GM08714 (cell line): ENCODE results near the gene EMC9.

Experiments
- H3K4me3 ChIP-seq: fragments of 200-500 bp; sonication (Bioruptor generic); 2 replicates; pipeline ENCODE4 v1.5.1; 2014; ENCODE audit warnings: mild to moderate bottlenecking, low read length, inconsistent platforms
- ZNF274 ChIP-seq: IDR thresholded peaks from 2 replicates; pipeline ENCODE4 v1.6.1; 2012; ENCODE audit warnings: mild to moderate bottlenecking, low read depth, low read length

Gene EMC9

DNA sequence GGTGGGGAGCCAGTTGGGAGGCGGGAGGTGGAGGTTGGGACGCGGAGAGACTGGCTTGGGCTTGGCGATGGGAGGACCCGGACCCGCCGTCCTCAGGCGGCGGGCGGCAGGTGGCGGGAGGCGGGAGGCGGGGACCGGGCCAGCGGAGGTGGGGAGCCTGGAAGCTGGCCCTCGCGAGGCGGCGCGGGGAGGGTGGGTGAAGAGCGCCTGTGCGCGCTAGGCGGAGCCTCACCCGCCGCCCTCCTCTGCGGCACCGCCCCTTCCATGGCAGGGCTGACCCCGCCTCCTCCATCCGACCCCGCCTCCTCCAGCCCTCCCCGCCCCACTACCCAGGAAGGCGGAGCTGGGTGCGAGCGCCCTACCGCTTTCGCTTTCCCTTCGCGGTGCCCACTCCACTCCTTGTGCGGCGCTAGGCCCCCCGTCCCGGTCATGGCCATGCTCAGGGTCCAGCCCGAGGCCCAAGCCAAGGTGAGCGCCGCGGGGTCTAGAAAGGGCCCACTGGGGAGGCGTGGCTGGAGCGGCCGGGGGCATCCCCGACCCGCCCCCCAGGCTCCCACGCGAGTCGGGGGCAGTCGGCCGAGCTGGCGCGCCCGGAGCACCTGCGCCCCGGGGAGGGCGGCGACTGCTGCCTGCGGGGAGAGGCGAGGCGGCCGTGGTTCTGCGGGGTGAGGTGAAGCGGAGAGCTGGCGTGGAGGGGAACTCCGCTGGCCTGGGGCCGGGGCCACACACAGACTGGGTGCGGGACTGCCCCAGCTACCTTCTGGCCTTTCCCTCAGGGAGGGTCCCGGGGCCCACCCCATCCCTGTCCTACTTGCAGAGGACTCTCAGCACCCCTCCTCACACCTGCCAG is 5.3 kb downstream of the EMC9 start, which contains the start of gene PSME1:
TSS of gene PSME1 (plus strand) at position 361 of the 850 bp plus-strand sequence. CDS start at position 430, 69 bp downstream.
- TF ChIP-seq ZNF274, result no peak
- H3K4me3 ChIP-seq, result peak within 1 kb of the TSS; percentile 69

GRCh38 chr14:24135584-24135833 is 5.9 kb downstream of the EMC9 start:
- H3K4me3 ChIP-seq, result peak overlapping the region; percentile 57
- no peak for TF ChIP-seq ZNF274

DNA sequence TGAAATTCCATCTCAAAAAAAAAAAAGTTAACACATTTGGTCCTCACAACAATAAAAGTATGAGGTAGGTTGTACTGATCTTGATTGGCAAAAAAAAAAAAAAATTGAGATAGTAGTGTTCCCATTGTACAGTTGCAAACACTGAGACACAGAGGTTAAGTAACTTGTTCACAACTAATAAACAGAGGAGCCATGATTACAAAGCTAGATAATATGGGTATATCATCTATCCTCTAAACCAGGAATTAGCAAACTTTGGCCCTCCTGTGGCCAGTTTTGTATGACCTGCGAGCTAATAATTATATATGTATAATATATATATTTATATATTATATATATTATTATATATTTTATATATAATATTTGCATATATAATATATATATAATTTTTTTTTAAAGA is 7.7 kb downstream of the EMC9 start:
- no peak for TF ChIP-seq ZNF274
- H3K4me3 ChIP-seq, result no peak overlapping the region

GRCh38 chr14:24132976-24133375 is 8.4 kb downstream of the EMC9 start:
- TF ChIP-seq ZNF274, result no peak
- H3K4me3 ChIP-seq, result no peak overlapping the region

GRCh38 chr14:24132061-24132685 is 9.2 kb downstream of the EMC9 start:
- TF ChIP-seq ZNF274, result no peak
- no peak overlapping the region for H3K4me3 ChIP-seq

- no peak overlapping the region for H3K4me3 ChIP-seq
- TF ChIP-seq ZNF274, result no peak
Measured at GRCh38 chr14:24131549-24131966, 9.8 kb downstream of the EMC9 start.

GRCh38 chr14:24130717-24131548 is 10.5 kb downstream of the EMC9 start:
- no peak for TF ChIP-seq ZNF274
- H3K4me3 ChIP-seq, result no peak overlapping the region

DNA sequence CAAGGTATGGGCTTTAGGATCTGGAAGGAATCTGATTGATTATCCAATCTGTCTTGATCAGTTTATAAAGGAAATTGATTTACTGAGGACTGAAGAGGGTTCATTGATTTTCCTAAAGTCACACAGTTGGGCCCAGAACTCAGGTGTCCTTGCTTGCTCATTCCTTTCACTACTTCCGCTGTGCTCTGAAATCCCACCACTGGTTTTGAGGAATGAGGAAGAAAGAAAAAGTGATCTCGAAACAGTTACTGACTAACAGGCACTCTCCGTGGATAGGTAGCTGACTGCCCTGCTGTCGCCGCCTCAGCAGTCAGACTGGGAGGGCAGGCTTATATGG is 11.0 kb downstream of the EMC9 start, which contains the start of gene FITM1:
TSS of gene FITM1 (plus strand) at position 280 of the 337 bp plus-strand sequence. CDS start 905 bp downstream, outside the sequence.
- H3K4me3 ChIP-seq, result no peak within 1 kb of the TSS
- TF ChIP-seq ZNF274, result no peak

DNA sequence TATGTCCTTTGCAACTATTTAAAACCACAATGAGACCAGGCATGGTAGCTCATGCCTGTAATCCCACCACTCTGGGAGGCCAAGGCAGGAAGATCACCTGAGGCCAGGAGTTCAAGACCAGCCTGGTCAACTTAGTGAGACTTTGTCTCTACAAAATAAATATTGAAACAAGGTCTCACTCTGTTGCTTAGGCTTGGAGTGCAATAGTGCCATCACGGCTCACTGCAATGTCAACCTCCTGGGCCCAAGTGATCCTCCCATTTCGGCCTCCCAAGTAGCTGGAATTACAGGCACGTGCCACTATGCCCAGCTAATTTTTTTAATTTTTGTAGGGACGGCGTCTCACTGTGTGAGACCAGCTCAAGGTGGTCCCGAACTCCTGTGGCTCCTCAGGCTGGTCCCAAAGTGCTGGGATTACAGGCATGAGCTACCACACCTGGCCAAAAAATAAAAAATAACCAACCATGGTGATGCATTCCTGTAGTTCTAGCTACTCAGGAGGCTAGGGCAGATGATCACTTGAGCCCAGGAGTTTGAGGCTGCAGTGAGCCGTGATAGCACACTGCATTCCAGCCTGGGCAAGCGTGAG is 11.9 kb downstream of the EMC9 start:
- no peak for TF ChIP-seq ZNF274

GRCh38 chr14:24127673-24128072 is 13.7 kb downstream of the EMC9 start:
- TF ChIP-seq ZNF274, result no peak

More for the DNA sequence above, 11.9 kb downstream of the EMC9 start:
- H3K4me3 ChIP-seq, result no peak overlapping the region

DNA sequence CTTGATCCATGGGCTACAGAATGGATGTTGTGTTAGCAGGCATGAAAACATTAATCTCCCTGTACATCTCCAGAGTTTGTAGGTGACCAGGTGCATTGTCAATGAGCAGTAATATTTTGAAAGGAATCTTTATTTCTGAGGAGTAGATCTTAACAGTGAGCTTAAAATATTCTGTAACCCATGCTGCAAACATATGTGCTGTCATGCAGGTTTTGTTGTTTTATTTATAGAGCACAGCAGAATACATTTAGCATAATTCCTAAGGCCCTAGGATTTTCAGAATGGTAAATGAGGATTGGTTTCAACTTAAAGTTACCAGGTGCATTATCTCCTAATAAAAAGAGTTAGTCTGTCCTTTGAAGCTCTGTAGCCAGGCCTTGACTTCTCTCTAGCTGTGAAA is 14.5 kb downstream of the EMC9 start:
- TF ChIP-seq ZNF274, result no peak
- H3K4me3 ChIP-seq, result no peak overlapping the region

More at GRCh38 chr14:24127673-24128072, 13.7 kb downstream of the EMC9 start:
- no peak overlapping the region for H3K4me3 ChIP-seq

DNA sequence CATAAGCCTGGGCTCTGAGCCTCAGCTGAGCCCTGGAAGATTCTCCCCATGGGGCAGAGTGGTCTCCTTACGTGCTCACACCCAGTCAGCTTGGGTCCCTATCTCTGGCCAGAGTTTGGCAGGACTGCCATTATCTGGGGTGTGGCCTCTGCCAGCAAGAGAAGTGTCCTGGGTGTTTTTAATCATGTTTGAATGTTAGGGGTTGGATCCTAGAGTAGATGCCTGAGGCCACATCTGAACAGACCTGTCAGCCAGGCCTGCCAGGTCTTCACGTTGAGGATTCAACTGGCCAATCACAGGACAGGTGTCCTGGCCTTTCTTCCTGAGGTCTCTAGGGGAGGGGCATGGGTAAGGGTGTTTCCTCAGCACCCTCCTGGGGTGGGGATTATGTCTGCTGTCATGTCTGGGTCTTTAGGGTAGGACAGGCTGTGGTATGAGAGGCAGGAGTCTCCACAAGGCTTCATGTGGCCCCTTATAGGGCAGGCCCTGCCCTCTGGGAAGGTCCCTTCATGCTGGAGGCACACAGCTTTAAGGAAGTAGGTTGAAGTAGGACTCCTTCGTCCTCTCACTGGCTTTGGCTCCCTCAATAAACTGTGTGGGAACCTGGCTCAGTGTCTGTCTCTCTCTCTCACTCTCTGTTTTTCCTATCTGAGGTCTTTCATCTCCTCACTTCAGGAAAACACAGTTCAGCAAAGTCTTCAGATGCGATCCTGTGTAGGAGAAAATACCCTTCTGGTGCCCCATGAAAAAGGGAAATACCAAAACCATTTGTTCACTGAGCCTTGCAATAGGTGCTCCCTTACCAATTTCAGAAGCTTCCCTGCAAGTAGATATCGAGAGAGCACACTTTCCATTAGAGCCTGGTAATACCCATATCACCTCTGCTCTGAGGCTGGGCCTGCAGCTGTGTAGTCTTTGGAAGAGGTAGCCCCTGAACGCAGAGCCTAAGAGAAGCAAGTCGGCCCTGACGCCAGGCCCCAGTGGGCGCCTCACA is 17.7 kb downstream of the EMC9 start:
- TF ChIP-seq ZNF274, result no peak
- H3K4me3 ChIP-seq, result no peak overlapping the region

DNA sequence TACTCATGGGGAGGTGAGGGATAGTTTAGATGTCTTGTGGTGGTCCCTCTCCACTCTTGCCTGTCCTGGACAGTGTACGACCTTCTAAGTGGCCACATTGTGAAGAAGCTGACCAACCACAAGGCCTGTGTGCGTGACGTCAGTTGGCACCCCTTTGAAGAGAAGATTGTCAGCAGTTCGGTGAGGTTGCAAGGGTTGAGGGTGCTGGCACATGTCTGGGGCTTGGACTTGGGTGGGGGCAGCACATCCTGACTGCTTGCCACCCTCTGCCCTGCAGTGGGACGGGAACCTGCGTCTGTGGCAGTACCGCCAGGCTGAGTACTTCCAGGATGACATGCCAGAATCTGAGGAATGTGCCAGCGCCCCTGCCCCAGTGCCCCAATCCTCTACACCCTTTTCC is 18.5 kb downstream of the EMC9 start:
- H3K4me3 ChIP-seq, result no peak overlapping the region
- TF ChIP-seq ZNF274, result no peak
